Kidney (tissue), 14 donors: Measurements from ENCODE around the gene GPR37L1. TPM values are rescaled to one million over a fixed set of nuclear protein-coding genes. Genes with fewer than 3 reads are reported as not detected.
"Not testable (repeated sequence)": the region's sequence is repeated elsewhere in the genome, so short reads cannot be mapped to it uniquely, and the experiment has no call there.

ENCODE experiments used
- DNase-seq, 5 donors: peaks; one replicate each; pipeline ENCODE4 v3.0.0-alpha.2; 2013 to 2020
- FAIRE-seq: peaks from 2 replicates; lab custom pipeline; 2012; peaks lifted over from hg19 to GRCh38; lab: Jason Lieb, UNC
- H3K27ac ChIP-seq, 2 donors: one replicate each; pipeline ENCODE4 v1.7.0; 2013; ENCODE audit warnings: low read depth in 2 of 2, low read length in 2 of 2, inconsistent platforms in 1 of 2
- H3K27me3 ChIP-seq: one replicate; pipeline ENCODE4 v1.7.1; 2013; ENCODE audit warnings: low read length, inconsistent platforms; ENCODE audit not compliant: control insufficient read depth, insufficient read depth
- H3K36me3 ChIP-seq, 3 donors: one replicate each; pipeline versions ENCODE4 v1.7.0 to v1.7.1; 2013; ENCODE audit warnings: low read length in 3 of 3, control low read depth in 1 of 3, inconsistent platforms in 1 of 3; ENCODE audit not compliant: insufficient read depth in 3 of 3, control insufficient read depth in 2 of 3
- H3K4me1 ChIP-seq, 3 donors: one replicate each; pipeline versions ENCODE4 v1.7.0 to v1.7.1; 2013; ENCODE audit warnings: low read length in 3 of 3, inconsistent platforms in 1 of 3, low read depth in 1 of 3; ENCODE audit not compliant: control insufficient read depth in 2 of 3, insufficient read depth in 2 of 3
- H3K4me3 ChIP-seq, 3 donors: one replicate each; pipeline versions ENCODE4 v1.7.0 to v1.8.1; 2013; ENCODE audit warnings: low read length in 3 of 3, control low read depth in 1 of 3, inconsistent platforms in 1 of 3
- H3K9ac ChIP-seq, 3 donors: one replicate each; pipeline versions ENCODE4 v1.7.0 to v1.7.1; 2013; ENCODE audit warnings: low read length in 3 of 3, control low read depth in 1 of 3, inconsistent platforms in 1 of 3
- H3K9me3 ChIP-seq, 3 donors: one replicate each; pipeline versions ENCODE4 v1.7.0 to v1.7.1; 2013; ENCODE audit warnings: low read length in 3 of 3, control low read depth in 1 of 3, inconsistent platforms in 1 of 3; ENCODE audit not compliant: control insufficient read depth in 2 of 3, insufficient read depth in 1 of 3
- intact Hi-C: fragments of 100-400 bp; cut with DNase I; formaldehyde crosslinking; loops from one replicate; pipeline ENCODE4 v1.11.1; 2022
- polyA plus RNA-seq: library from polyadenylated mRNA; stranded (reverse); fragments of 350-450 nt; fragmentation: Illumina TruSeq; extraction: RNeasy Lipid Tissue Mini Kit (QIAGEN cat#74804); gene quantifications from one replicate; pipeline ENCODE4 v1.2.3, GENCODE V29; 2014; ENCODE audit warnings: low read depth, low replicate concordance; ENCODE audit not compliant: insufficient read depth
- total RNA-seq: library from RNA; stranded (reverse); fragmentation: NEBNext Ultra II Directional; extraction: Animal tissue kit (Norgen Biotek cat#: 25700); gene quantifications from one replicate; pipeline ENCODE4 v1.2.1, GENCODE V29; 2021
- TF ChIP-seq, protein P1 (sequence below): IDR thresholded peaks from 3 replicates; pipeline ENCODE4 v1.5.1; 2012; ENCODE audit warnings: mild to moderate bottlenecking, moderate library complexity, borderline replicate concordance; ENCODE audit not compliant: insufficient read depth; ENCODE audit errors: extremely low read depth
- donor health status: control.
- donor health status: control.
- donor health status: control.
- donor health status: control.
- donor health status: control.
- donor health status: DM: yes; HTN: yes; CAD: no.
- donor health status: Normal renal cell carcinoma (clear cell type).

Gene GPR37L1
- total and polyA plus RNA-seq, 2 donors from 2014 or later: 0.13 TPM; not detected in 1

DNA sequence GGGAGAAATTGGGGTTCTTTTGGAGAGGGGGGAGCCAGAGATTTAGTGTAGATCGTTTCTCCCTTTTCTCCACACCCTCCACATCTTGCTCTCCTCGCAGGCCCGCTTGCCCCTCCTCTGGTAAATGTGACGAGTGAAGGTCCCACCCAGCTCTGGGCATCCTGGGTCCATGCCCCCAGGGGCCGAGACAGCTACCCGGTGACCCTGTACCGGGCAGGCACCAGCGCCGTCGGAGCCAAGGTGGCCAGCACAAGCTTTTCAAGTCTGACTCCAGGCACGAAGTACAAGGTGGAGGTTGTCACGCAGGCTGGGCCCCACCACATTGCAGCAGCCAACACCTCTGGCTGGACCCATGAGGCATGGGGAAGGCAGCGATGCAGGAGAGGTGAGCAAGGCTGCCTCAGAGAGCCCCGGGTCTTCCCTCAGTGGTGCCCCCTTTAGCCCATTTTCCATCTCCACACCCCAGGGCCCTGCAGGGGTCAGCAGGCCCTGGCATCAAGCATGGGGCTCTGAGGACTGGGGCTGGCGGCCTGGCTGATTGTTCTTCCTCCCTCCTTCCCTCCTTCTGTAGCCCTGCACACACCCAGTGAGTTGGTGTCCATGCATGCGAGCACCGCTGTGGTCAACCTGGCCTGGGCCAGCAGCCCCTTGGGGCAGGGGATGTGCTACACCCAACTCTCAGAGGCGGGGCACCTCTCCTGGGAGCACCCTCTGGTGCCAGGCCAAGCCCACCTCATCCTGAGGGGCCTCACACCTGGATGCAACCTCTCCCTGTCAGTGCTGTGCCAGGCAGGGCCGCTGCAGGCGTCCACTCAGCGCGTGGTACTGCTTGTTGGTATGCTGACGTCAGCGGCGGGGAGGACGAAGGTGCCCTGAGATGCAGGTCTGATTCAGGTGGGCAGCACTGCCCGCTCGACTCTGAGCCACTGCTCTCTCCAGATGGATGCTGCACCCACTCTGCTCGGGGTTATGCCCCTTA, 54.5 kb downstream of the GPR37L1 start:
- H3K27me3 ChIP-seq: no peaks in the 10 kb centered on the region
- TF ChIP-seq, protein P1, sequence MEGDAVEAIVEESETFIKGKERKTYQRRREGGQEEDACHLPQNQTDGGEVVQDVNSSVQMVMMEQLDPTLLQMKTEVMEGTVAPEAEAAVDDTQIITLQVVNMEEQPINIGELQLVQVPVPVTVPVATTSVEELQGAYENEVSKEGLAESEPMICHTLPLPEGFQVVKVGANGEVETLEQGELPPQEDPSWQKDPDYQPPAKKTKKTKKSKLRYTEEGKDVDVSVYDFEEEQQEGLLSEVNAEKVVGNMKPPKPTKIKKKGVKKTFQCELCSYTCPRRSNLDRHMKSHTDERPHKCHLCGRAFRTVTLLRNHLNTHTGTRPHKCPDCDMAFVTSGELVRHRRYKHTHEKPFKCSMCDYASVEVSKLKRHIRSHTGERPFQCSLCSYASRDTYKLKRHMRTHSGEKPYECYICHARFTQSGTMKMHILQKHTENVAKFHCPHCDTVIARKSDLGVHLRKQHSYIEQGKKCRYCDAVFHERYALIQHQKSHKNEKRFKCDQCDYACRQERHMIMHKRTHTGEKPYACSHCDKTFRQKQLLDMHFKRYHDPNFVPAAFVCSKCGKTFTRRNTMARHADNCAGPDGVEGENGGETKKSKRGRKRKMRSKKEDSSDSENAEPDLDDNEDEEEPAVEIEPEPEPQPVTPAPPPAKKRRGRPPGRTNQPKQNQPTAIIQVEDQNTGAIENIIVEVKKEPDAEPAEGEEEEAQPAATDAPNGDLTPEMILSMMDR: no peak
- FAIRE-seq (no peak), DNase-seq (peak in 1 of 5 donors; percentile 62)
- intact Hi-C loops: no loop called here
- no peak overlapping the region for H3K4me3 ChIP-seq
- no peak overlapping the region for H3K27ac ChIP-seq
- H3K9ac ChIP-seq: no peak overlapping the region
- H3K36me3 ChIP-seq: no peaks in the 10 kb centered on the region
- no peaks in the 10 kb centered on the region for H3K9me3 ChIP-seq
- no peaks in the 10 kb centered on the region for H3K4me1 ChIP-seq

DNA sequence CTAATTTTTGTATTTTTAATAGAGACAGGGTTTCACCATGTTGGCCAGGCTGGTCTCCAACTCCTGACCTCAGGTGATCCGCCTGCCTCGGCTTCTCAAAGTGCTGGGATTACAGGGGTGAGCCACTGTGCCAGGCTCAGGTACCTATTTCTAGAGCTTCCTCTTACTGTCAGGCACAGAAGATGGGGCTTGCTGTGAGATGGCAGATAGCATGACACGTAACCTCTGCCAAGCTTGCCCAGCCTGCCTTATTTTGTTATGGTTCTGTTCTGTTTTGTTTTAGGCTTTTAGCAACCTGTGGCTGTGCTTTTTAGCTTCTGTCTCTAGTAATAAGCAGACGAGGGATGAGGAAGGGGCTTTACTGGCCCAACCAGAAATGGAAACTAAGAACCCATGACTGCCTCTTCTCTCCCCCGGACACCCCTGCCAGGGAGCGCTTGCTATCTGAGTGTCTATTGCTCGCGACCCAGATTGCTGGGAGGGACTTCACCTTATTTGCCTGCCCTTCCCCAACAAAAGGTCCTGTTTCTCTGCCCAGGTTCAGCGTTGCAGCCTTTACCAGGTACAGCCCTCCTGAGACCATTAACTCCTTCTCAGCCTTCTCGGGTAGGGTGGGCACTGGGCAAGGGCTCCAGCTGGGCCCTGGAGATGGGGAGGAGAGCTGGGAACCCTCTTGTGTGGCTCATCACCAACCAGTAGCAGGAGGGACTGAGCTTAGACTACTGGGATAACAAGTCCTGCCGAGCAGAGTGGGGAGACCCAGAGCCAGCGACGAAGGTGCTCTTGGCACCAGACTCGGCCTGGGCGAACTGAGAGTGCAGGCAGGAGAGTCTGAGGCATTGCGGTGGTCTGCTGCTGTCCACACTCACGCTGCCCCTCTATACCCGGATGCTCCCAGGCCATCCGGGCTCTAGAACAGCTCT, 57.4 kb downstream of the GPR37L1 start:
- intact Hi-C loops: loop anchor here (5.0 to 10.0 kb wide), 2 partner anchors 132 to 535 kb away; partner anchors contain the start of gene SYT2
- no peak overlapping the region for H3K4me3 ChIP-seq
- no peaks in the 10 kb centered on the region for H3K9me3 ChIP-seq
- FAIRE-seq (no peak), DNase-seq (no peak)
- H3K27me3 ChIP-seq: no peaks in the 10 kb centered on the region
- no peaks in the 10 kb centered on the region for H3K36me3 ChIP-seq
- no peak overlapping the region for H3K27ac ChIP-seq
- TF ChIP-seq, protein P1: no peak
- H3K4me1 ChIP-seq: no peaks in the 10 kb centered on the region
- H3K9ac ChIP-seq: no peak overlapping the region

DNA sequence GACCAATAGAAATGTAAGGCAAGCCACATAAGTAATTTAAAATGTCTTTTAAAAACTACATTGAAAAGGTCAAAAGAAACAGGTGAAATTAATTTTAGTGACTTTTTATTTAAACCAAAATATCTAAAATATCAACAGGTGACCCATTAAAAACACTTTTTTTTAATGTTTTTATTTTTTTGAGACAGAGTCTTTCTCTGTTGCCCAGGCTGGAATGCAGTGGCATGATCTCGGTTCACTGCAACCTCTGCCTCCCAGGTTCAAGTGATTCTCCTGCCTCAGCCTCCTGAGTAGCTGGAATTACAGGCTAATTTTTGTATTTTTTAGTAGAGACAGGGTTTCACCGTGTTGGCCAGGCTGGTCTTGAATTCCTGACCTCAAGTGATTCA, 58.0 kb downstream of the GPR37L1 start:
- H3K9me3 ChIP-seq, H3K36me3 ChIP-seq, H3K4me1 ChIP-seq, DNase-seq, H3K4me3 ChIP-seq, H3K27ac ChIP-seq, H3K9ac ChIP-seq, H3K27me3 ChIP-seq, FAIRE-seq: not testable (repeated sequence)
- intact Hi-C loops: loop anchor here (5.0 to 10.0 kb wide), 2 partner anchors 132 to 534 kb away; partner anchors contain the start of gene SYT2
